Astrocyte (in vitro differentiated cells and primary cell): ENCODE measurements around the gene KRT17. TPM values are rescaled to one million over a fixed set of nuclear protein-coding genes. Genes with fewer than 3 reads are reported as not detected.
"Not testable (repeated sequence)": the region's sequence is repeated elsewhere in the genome, so short reads cannot be mapped to it uniquely, and the experiment has no call there.

Source experiments
- DNase-seq: peaks from one replicate; pipeline ENCODE4 v3.0.0-alpha.2; 2010; ENCODE audit warnings: low read depth
- FAIRE-seq: peaks from 2 replicates; lab custom pipeline; 2011; peaks lifted over from hg19 to GRCh38; lab: Jason Lieb, UNC
- H2AFZ ChIP-seq: 2 replicates; pipeline ENCODE4 v1.6.0; 2012; ENCODE audit warnings: low read depth, low read length, inconsistent platforms
- H3K27ac ChIP-seq: 2 replicates; pipeline ENCODE4 v1.5.1; 2011; ENCODE audit warnings: low read depth, low read length, inconsistent platforms
- H3K27me3 ChIP-seq: 2 replicates; pipeline ENCODE4 v1.6.0; 2011; ENCODE audit warnings: low read length, inconsistent platforms; ENCODE audit not compliant: insufficient read depth
- H3K36me3 ChIP-seq: 2 replicates; pipeline ENCODE4 v1.5.1; 2011; ENCODE audit warnings: low read length, inconsistent platforms; ENCODE audit not compliant: insufficient read depth
- H3K4me1 ChIP-seq: 2 replicates; pipeline ENCODE4 v1.5.1; 2011; ENCODE audit warnings: low read length, inconsistent platforms; ENCODE audit not compliant: insufficient read depth
- H3K4me2 ChIP-seq: 2 replicates; pipeline ENCODE4 v1.6.0; 2012; ENCODE audit warnings: low read length, inconsistent platforms
- H3K4me3 ChIP-seq: 2 replicates; pipeline ENCODE4 v1.5.1; 2011; ENCODE audit warnings: low read depth, mild to moderate bottlenecking, low read length, inconsistent platforms; ENCODE audit not compliant: insufficient read depth
- H3K79me2 ChIP-seq: 2 replicates; pipeline ENCODE4 v1.6.0; 2012; ENCODE audit warnings: mild to moderate bottlenecking, low read length, inconsistent platforms; ENCODE audit not compliant: insufficient read depth
- H3K9ac ChIP-seq: 2 replicates; pipeline ENCODE4 v1.6.0; 2012; ENCODE audit warnings: mild to moderate bottlenecking, low read length, inconsistent platforms
- H3K9me3 ChIP-seq: 2 replicates; pipeline ENCODE4 v1.5.1; 2012; ENCODE audit warnings: low read depth, mild to moderate bottlenecking, low read length, inconsistent platforms; ENCODE audit not compliant: insufficient read depth
- H4K20me1 ChIP-seq: 2 replicates; pipeline ENCODE4 v1.6.0; 2012; ENCODE audit warnings: low read length, inconsistent platforms; ENCODE audit not compliant: insufficient read depth
- H3K27ac Mint-ChIP-seq: one replicate; pipeline ENCODE4 v1.8.0; 2021; ENCODE audit warnings: mild to moderate bottlenecking, mixed read lengths; ENCODE audit not compliant: unreplicated experiment
- H3K27me3 Mint-ChIP-seq: one replicate; pipeline ENCODE4 v1.8.0; 2021; ENCODE audit warnings: low read depth, mixed read lengths; ENCODE audit not compliant: unreplicated experiment
- H3K36me3 Mint-ChIP-seq: one replicate; pipeline ENCODE4 v1.8.0; 2021; ENCODE audit warnings: low read depth, mixed read lengths; ENCODE audit not compliant: unreplicated experiment
- H3K4me1 Mint-ChIP-seq: one replicate; pipeline ENCODE4 v1.8.0; 2021; ENCODE audit warnings: low read depth, mixed read lengths; ENCODE audit not compliant: unreplicated experiment
- H3K4me3 Mint-ChIP-seq: one replicate; pipeline ENCODE4 v1.8.0; 2021; ENCODE audit warnings: mild to moderate bottlenecking, moderate library complexity, mixed read lengths; ENCODE audit not compliant: unreplicated experiment
- H3K9me3 Mint-ChIP-seq: one replicate; pipeline ENCODE4 v1.8.0; 2021; ENCODE audit warnings: mild to moderate bottlenecking, mixed read lengths; ENCODE audit not compliant: unreplicated experiment
- CTCF ChIP-seq: IDR thresholded peaks from 2 replicates; pipeline ENCODE4 v1.5.1; 2011; ENCODE audit warnings: low read depth, mild to moderate bottlenecking, inconsistent platforms, low read length, moderate library complexity; ENCODE audit not compliant: insufficient read depth
- EZH2 ChIP-seq: IDR thresholded peaks from 2 replicates; pipeline ENCODE4 v1.6.1; 2012; ENCODE audit warnings: mild to moderate bottlenecking, low read length, inconsistent platforms; ENCODE audit not compliant: insufficient read depth
- total RNA-seq: library from RNA; stranded (reverse); gene quantifications from 2 replicates; pipeline ENCODE4 v1.2.1, GENCODE V29; 2021

The KRT17 gene
- total RNA-seq, 1 donor from 2014 or later, result 21.4 TPM

DNA sequence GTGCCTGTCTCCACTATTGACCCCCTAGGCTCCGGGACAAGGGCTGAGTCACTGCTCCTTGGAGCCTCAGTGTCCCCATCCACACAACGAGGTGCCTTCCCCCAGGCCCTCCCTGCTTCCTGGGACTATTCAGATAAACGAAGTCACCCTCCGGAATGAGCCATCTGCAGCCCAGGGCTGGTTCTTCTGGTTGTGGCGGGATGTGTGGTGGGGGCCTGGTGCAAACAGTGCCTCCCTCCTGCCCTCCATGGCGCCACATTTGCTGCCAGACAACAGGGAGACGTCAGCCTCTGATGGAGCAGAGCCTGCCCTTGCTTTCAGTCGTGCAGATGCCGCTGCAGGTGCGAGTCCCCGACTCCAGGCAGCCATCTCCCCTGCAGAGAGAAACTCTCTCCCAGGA, 6.7 kb downstream of the KRT17 start:
- Mint-ChIP-seq H3K4me1 (peaks cover 12% of the 10 kb centered on the region), H3K4me3 (no peak overlapping the region)

GRCh38 chr17:41617136-41617535, 7.2 kb downstream of the KRT17 start:
- H3K27me3 ChIP-seq, result no peaks in the 10 kb centered on the region
- Mint-ChIP-seq H3K4me1 (peaks cover 12% of the 10 kb centered on the region), H3K9me3 (no peaks in the 10 kb centered on the region), H3K27ac (no peak overlapping the region), H3K4me3 (no peak overlapping the region), H3K36me3 (peaks cover 4% of the 10 kb centered on the region), H3K27me3 (peaks cover 20% of the 10 kb centered on the region)
- FAIRE-seq (no peak), DNase-seq (no peak)
- no peaks in the 10 kb centered on the region for H3K79me2 ChIP-seq
- H3K36me3 ChIP-seq, result no peaks in the 10 kb centered on the region
- no peaks in the 10 kb centered on the region for H3K9me3 ChIP-seq
- peaks cover 5% of the 10 kb centered on the region for H3K4me1 ChIP-seq
- H4K20me1 ChIP-seq, result no peaks in the 10 kb centered on the region
- no peak overlapping the region for H3K4me3 ChIP-seq
- H3K9ac ChIP-seq, result no peak overlapping the region
- no peak overlapping the region for H3K4me2 ChIP-seq
- TF ChIP-seq CTCF (no peak), EZH2 (no peak)
- no peak overlapping the region for H2AFZ ChIP-seq
- H3K27ac ChIP-seq, result no peak overlapping the region

More for the DNA sequence above, 6.7 kb downstream of the KRT17 start:
- H3K27ac ChIP-seq, result no peak overlapping the region
- H3K4me3 ChIP-seq, result no peak overlapping the region
- H3K36me3 ChIP-seq, result no peaks in the 10 kb centered on the region
- H3K9ac ChIP-seq, result no peak overlapping the region
- no peak for TF ChIP-seq CTCF
- no peak for TF ChIP-seq EZH2
- H3K27me3 ChIP-seq, result no peaks in the 10 kb centered on the region
- DNase-seq, result no peak
- no peaks in the 10 kb centered on the region for H3K79me2 ChIP-seq
- H3K27ac Mint-ChIP-seq, result no peak overlapping the region
- H3K36me3 Mint-ChIP-seq, result peaks cover 4% of the 10 kb centered on the region
- no peak overlapping the region for H3K4me2 ChIP-seq
- no peak for FAIRE-seq
- H3K9me3 Mint-ChIP-seq, result no peaks in the 10 kb centered on the region
- no peak overlapping the region for H2AFZ ChIP-seq
- H3K4me1 ChIP-seq, result peaks cover 3% of the 10 kb centered on the region
- H3K27me3 Mint-ChIP-seq, result peaks cover 25% of the 10 kb centered on the region
- no peaks in the 10 kb centered on the region for H4K20me1 ChIP-seq
- no peaks in the 10 kb centered on the region for H3K9me3 ChIP-seq

DNA sequence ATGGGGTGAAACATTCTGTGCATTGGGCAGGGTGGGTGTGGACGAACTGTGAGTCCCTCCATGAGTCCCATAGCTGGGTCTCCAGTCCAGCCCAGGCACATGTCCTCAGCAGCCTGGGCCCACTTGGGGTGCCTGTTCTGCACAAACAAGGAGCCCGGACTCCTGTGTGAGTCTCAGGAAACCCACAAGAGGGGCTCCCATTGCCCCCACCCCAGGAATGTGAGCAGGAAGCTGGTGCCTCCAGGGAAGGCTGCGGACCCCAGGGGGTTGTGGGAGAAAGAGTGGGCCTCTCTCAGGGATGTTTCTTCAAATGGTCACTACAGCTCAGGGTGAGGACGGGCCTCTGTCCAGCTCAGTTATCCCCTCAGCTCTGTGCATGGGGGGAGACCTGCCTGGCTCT, 7.9 kb downstream of the KRT17 start:
- not testable (repeated sequence) for H3K4me3 Mint-ChIP-seq, H3K27ac ChIP-seq, H4K20me1 ChIP-seq, H3K9me3 ChIP-seq, H3K4me2 ChIP-seq, H3K79me2 ChIP-seq, H3K9me3 Mint-ChIP-seq, FAIRE-seq, H3K36me3 ChIP-seq, DNase-seq, H3K4me1 Mint-ChIP-seq, H3K36me3 Mint-ChIP-seq, H2AFZ ChIP-seq, H3K27me3 ChIP-seq, H3K27ac Mint-ChIP-seq, H3K4me3 ChIP-seq, H3K4me1 ChIP-seq, H3K9ac ChIP-seq
- H3K27me3 Mint-ChIP-seq, result peaks cover 15% of the 10 kb centered on the region
